Stomach (tissue), 9 donors: ENCODE results near the gene LAGE3. TPM values are rescaled to one million over a fixed set of nuclear protein-coding genes. Genes with fewer than 3 reads are reported as not detected.

Source experiments
- DNase-seq, 2 donors: peaks; one replicate each; pipeline versions ENCODE4 v3.0.0 to v3.0.0-alpha.2; 2013 to 2019
- H3K27ac ChIP-seq, 5 donors: fragments of 200-600 bp in 4 of 5; sonication (generic) in 4 of 5; one replicate each; pipeline ENCODE4 v1.5.1; 2013 to 2019; ENCODE audit warnings: mild to moderate bottlenecking in 1 of 5, moderate library complexity in 1 of 5
- H3K27me3 ChIP-seq, 3 donors: fragments of 200-600 bp; sonication (generic); one replicate each; pipeline ENCODE4 v1.5.1; 2017 to 2019; ENCODE audit warnings: mixed run types in 1 of 3
- H3K36me3 ChIP-seq, 4 donors: fragments of 200-600 bp; sonication (generic); 1 replicate in 3 of 4; 2 replicates in 1 of 4; pipeline ENCODE4 v1.5.1; 2016 to 2019
- H3K4me1 ChIP-seq, 4 donors: fragments of 200-600 bp; sonication (generic); one replicate each; pipeline ENCODE4 v1.5.1; 2016 to 2019
- H3K4me3 ChIP-seq, 4 donors: fragments of 200-600 bp; sonication (generic) in 3 of 4; one replicate each; pipeline ENCODE4 v1.5.1; 2016 to 2019; ENCODE audit warnings: mild to moderate bottlenecking in 1 of 4
- H3K9me3 ChIP-seq, 4 donors: fragments of 200-600 bp; sonication (generic); one replicate each; pipeline ENCODE4 v1.5.1; 2016 to 2019
- EP300 ChIP-seq: sonication (generic); formaldehyde crosslinking; IDR thresholded peaks from one replicate; pipeline ENCODE4 v1.6.1; 2017; ENCODE audit warnings: antibody characterized with exemption
- POLR2A ChIP-seq, 4 donors: fragments of 450-650 bp; IDR thresholded peaks; one replicate each; pipeline ENCODE4 v1.6.1; 2016; ENCODE audit warnings: antibody characterized with exemption in 4 of 4, control low read depth in 2 of 4, mild to moderate bottlenecking in 1 of 4, moderate library complexity in 1 of 4
- POLR2AphosphoS5 ChIP-seq, 3 donors: sonication (generic); formaldehyde crosslinking; IDR thresholded peaks; one replicate each; pipeline ENCODE4 v1.6.1; 2016; ENCODE audit warnings: antibody characterized with exemption in 3 of 3
- WGBS, 5 donors: extraction: QIAGEN DNeasy Blood & Tissue Kit in 3 of 5; methylation state at CpG; one replicate each; pipeline versions ENCODE4 v1.1.5 to v1.1.7; 2013 to 2018; 5-methylcytosine and 5-hydroxymethylcytosine counted together
- intact Hi-C: fragments of 100-400 bp; cut with DNase I; formaldehyde crosslinking; loops from one replicate; pipeline ENCODE4 v1.15.1; 2023; ENCODE audit warnings: low total_unique reads
- polyA plus RNA-seq, 3 donors: library from polyadenylated mRNA; stranded (reverse); fragments of 200-250 nt; gene quantifications; one replicate each; pipeline ENCODE4 v1.2.3, GENCODE V29; 2013
- total RNA-seq, 5 donors: library from RNA; depleted of rRNA; stranded (reverse); fragments of >200 nt; gene quantifications; one replicate each; pipeline versions ENCODE4 v1.1.0 to v1.2.3, GENCODE V29; 2014 to 2016
- TF ChIP-seq, protein P1 (sequence below), 7 experiments: fragments of 450-650 bp in 4 of 7; fragments of 200-600 bp in 3 of 7; sonication (generic) in 3 of 7; IDR thresholded peaks; one replicate each; pipeline ENCODE4 v1.5.1; 2016 to 2019; ENCODE audit warnings: antibody characterized with exemption in 7 of 7, control low read depth in 2 of 7, mild to moderate bottlenecking in 1 of 7
- donor health status: healthy with polysubstance abuse.
- donor health status: Bipolar disorder and iron deficiency.
- donor health status: healthy.

The LAGE3 gene
- total and polyA plus RNA-seq, 8 donors, result 2.7 to 29.0 (median 8.4) TPM; not detected in 1

DNA sequence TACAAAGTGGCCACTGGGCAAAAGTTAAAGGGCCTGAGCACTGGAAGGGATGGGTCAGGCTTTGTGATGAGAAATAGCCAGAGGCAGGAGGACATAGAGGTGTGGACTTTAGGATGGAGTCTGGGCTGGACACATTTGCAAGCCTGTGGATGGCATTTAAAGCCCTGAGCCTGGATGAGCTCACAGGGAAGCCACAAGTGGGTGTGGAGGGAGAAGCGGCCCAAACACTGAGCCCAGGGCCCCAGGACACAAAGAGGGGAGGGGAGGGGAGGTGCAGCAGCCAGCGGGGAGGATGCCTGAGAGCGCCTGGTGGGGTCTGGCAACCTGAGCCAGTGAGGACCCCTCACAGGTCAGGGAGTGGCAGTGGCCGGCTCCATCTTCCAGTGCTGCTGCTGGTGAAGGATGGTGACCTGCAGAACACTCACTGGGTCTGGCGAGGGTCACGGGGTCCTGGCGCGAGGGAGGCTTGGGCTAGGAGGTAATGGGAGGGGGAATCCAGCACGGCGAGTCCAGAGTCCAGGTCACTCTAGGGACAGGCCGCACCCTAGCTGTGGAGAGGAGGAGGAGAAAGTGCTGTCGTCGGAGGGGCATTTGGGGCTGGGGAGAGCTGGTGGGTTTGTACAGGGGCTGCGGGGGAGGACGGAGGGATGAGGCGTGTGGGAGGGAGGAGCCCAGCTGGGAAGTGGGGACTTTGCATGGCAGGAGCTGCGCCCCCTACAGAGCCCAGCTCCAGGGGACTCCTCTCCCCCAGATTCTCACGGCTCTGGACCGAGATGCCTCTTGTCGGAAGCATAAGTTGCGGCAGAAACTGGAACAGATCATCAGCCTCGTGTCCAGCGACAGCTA is 7.0 kb downstream of the LAGE3 start:
- intact Hi-C loops, result no loop called here
- Histone ChIP-seq H3K36me3 (peaks cover 3 to 61% (median 52%) of the 10 kb centered on the region in 4 donors), H3K27ac (no peak overlapping the region), H3K4me3 (no peak overlapping the region), H3K27me3 (no peaks in the 10 kb centered on the region), H3K9me3 (no peaks in the 10 kb centered on the region), H3K4me1 (no peaks in the 10 kb centered on the region)
- no peak for DNase-seq
- WGBS, 5 donors, result 81 to 89% (median 83%) methylated on average over 5 to 23 of the region's 23 CpGs
- TF ChIP-seq POLR2A (IDR thresholded peaks at IDR 0.05), result no peak
- TF ChIP-seq, protein P1, sequence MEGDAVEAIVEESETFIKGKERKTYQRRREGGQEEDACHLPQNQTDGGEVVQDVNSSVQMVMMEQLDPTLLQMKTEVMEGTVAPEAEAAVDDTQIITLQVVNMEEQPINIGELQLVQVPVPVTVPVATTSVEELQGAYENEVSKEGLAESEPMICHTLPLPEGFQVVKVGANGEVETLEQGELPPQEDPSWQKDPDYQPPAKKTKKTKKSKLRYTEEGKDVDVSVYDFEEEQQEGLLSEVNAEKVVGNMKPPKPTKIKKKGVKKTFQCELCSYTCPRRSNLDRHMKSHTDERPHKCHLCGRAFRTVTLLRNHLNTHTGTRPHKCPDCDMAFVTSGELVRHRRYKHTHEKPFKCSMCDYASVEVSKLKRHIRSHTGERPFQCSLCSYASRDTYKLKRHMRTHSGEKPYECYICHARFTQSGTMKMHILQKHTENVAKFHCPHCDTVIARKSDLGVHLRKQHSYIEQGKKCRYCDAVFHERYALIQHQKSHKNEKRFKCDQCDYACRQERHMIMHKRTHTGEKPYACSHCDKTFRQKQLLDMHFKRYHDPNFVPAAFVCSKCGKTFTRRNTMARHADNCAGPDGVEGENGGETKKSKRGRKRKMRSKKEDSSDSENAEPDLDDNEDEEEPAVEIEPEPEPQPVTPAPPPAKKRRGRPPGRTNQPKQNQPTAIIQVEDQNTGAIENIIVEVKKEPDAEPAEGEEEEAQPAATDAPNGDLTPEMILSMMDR (IDR thresholded peaks at IDR 0.05), result no peak
- TF ChIP-seq POLR2AphosphoS5 (IDR thresholded peaks at IDR 0.05), result no peak
- TF ChIP-seq EP300, result no peak

DNA sequence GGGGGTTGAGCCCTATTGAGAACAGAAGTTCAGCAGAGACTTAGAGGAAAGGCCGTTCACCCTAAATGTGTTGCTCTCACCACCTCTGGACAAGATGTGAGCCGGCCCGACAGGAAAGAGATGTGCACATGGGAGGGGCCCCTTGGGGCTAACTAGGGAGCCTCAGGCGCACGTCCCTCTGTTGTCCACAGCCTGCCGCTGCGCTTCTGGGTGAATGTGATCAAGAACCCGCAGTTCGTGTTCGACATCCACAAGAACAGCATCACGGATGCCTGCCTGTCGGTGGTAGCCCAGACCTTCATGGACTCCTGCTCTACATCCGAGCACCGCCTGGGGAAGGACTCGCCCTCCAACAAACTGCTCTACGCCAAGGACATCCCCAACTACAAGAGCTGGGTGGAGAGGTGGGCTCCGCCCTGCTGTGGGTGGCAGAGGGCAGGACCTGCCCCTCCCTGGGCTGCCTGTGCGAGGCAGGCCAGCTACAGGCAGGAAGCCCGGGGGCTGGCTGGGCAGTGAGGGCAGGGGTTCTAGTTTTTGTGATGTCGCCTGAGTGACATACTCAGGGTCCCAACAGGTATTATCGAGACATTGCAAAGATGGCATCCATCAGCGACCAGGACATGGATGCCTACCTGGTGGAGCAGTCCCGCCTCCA is 8.0 kb downstream of the LAGE3 start:
- Histone ChIP-seq H3K27me3 (no peaks in the 10 kb centered on the region), H3K27ac (no peak overlapping the region), H3K4me1 (no peaks in the 10 kb centered on the region), H3K9me3 (no peaks in the 10 kb centered on the region), H3K36me3 (peaks cover 3 to 71% (median 63%) of the 10 kb centered on the region in 4 donors), H3K4me3 (no peak overlapping the region)
- 86 to 95% (median 92%) methylated on average over 20 to 23 of the region's 23 CpGs for WGBS, 5 donors
- TF ChIP-seq POLR2A (IDR thresholded peaks at IDR 0.05), result no peak
- TF ChIP-seq, protein P1 (IDR thresholded peaks at IDR 0.05), result no peak
- TF ChIP-seq POLR2AphosphoS5 (IDR thresholded peaks at IDR 0.05), result no peak
- no peak for TF ChIP-seq EP300
- DNase-seq, result no peak
- intact Hi-C loops, result no loop called here

DNA sequence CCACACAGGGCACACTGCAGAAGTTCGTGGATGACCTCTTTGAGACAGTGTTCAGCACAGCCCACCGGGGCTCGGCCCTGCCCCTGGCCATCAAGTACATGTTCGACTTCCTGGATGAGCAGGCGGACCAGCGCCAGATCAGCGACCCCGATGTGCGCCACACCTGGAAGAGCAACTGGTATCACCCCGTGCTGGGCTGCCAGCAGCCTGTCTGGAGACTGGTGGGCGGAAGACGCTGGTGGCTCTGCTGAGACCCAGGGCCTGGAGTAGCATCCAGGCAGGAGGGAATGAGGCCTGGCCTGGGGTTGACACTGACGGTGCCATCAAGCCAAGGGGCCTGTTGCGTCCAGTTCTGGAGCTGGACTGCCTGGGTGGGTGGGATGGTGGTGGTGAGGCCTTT is 8.6 kb downstream of the LAGE3 start:
- no peaks in the 10 kb centered on the region for H3K9me3 ChIP-seq
- H3K4me1 ChIP-seq, result no peaks in the 10 kb centered on the region
- no peak overlapping the region for H3K27ac ChIP-seq
- H3K27me3 ChIP-seq, result no peaks in the 10 kb centered on the region
- no peak overlapping the region for H3K4me3 ChIP-seq
- 67 to 98% (median 89%) methylated on average over 3 to 14 of the region's 14 CpGs for WGBS, 5 donors
- no peak for DNase-seq
- H3K36me3 ChIP-seq, result peaks cover 3 to 77% (median 69%) of the 10 kb centered on the region in 4 donors
- TF ChIP-seq EP300 (no peak), POLR2A (IDR thresholded peaks at IDR 0.05) (no peak), POLR2AphosphoS5 (IDR thresholded peaks at IDR 0.05) (no peak)
- TF ChIP-seq, protein P1 (IDR thresholded peaks at IDR 0.05), result no peak
- intact Hi-C loops, result no loop called here

DNA sequence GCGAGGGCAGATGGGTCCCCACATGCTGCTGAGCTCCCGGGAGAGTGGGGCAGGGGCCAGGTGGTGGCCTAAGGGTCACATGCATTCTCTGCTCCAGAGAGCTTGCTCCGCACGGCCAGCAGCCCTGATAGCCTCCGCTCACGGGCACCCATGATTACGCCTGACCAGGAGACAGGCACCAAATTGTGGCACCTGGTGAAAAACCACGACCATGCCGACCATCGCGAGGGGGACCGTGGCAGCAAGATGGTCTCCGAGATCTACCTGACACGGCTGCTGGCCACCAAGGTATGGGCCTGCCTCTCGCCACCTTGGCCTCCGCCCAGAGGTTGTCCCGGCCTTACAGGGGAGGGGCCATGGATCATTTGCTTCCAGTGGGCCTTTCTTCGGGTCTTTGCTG is 9.2 kb downstream of the LAGE3 start:
- intact Hi-C loops, result no loop called here
- WGBS, 5 donors, result 67 to 100% (median 92%) methylated on average over 2 to 18 of the region's 18 CpGs
- H3K4me1 ChIP-seq, result no peaks in the 10 kb centered on the region
- TF ChIP-seq POLR2AphosphoS5 (IDR thresholded peaks at IDR 0.05) (no peak), POLR2A (IDR thresholded peaks at IDR 0.05) (no peak), EP300 (no peak)
- TF ChIP-seq, protein P1 (IDR thresholded peaks at IDR 0.05), result no peak
- no peak for DNase-seq
- H3K9me3 ChIP-seq, result no peaks in the 10 kb centered on the region
- no peak overlapping the region for H3K27ac ChIP-seq
- H3K27me3 ChIP-seq, result no peaks in the 10 kb centered on the region
- peaks cover 3 to 82% (median 74%) of the 10 kb centered on the region in 4 donors for H3K36me3 ChIP-seq
- H3K4me3 ChIP-seq, result no peak overlapping the region
